Astrocyte (in vitro differentiated cells and primary cell): ENCODE measurements around the gene SCN1B. TPM values are rescaled to one million over a fixed set of nuclear protein-coding genes. Genes with fewer than 3 reads are reported as not detected.

Experiments used
- DNase-seq: peaks from one replicate; pipeline ENCODE4 v3.0.0-alpha.2; 2010; ENCODE audit warnings: low read depth
- FAIRE-seq: peaks from 2 replicates; lab custom pipeline; 2011; peaks lifted over from hg19 to GRCh38; lab: Jason Lieb, UNC
- H2AFZ ChIP-seq: 2 replicates; pipeline ENCODE4 v1.6.0; 2012; ENCODE audit warnings: low read depth, low read length, inconsistent platforms
- H3K27ac ChIP-seq: 2 replicates; pipeline ENCODE4 v1.5.1; 2011; ENCODE audit warnings: low read depth, low read length, inconsistent platforms
- H3K27me3 ChIP-seq: 2 replicates; pipeline ENCODE4 v1.6.0; 2011; ENCODE audit warnings: low read length, inconsistent platforms; ENCODE audit not compliant: insufficient read depth
- H3K36me3 ChIP-seq: 2 replicates; pipeline ENCODE4 v1.5.1; 2011; ENCODE audit warnings: low read length, inconsistent platforms; ENCODE audit not compliant: insufficient read depth
- H3K4me1 ChIP-seq: 2 replicates; pipeline ENCODE4 v1.5.1; 2011; ENCODE audit warnings: low read length, inconsistent platforms; ENCODE audit not compliant: insufficient read depth
- H3K4me2 ChIP-seq: 2 replicates; pipeline ENCODE4 v1.6.0; 2012; ENCODE audit warnings: low read length, inconsistent platforms
- H3K4me3 ChIP-seq: 2 replicates; pipeline ENCODE4 v1.5.1; 2011; ENCODE audit warnings: low read depth, mild to moderate bottlenecking, low read length, inconsistent platforms; ENCODE audit not compliant: insufficient read depth
- H3K79me2 ChIP-seq: 2 replicates; pipeline ENCODE4 v1.6.0; 2012; ENCODE audit warnings: mild to moderate bottlenecking, low read length, inconsistent platforms; ENCODE audit not compliant: insufficient read depth
- H3K9ac ChIP-seq: 2 replicates; pipeline ENCODE4 v1.6.0; 2012; ENCODE audit warnings: mild to moderate bottlenecking, low read length, inconsistent platforms
- H3K9me3 ChIP-seq: 2 replicates; pipeline ENCODE4 v1.5.1; 2012; ENCODE audit warnings: low read depth, mild to moderate bottlenecking, low read length, inconsistent platforms; ENCODE audit not compliant: insufficient read depth
- H4K20me1 ChIP-seq: 2 replicates; pipeline ENCODE4 v1.6.0; 2012; ENCODE audit warnings: low read length, inconsistent platforms; ENCODE audit not compliant: insufficient read depth
- H3K27ac Mint-ChIP-seq: one replicate; pipeline ENCODE4 v1.8.0; 2021; ENCODE audit warnings: mild to moderate bottlenecking, mixed read lengths; ENCODE audit not compliant: unreplicated experiment
- H3K27me3 Mint-ChIP-seq: one replicate; pipeline ENCODE4 v1.8.0; 2021; ENCODE audit warnings: low read depth, mixed read lengths; ENCODE audit not compliant: unreplicated experiment
- H3K36me3 Mint-ChIP-seq: one replicate; pipeline ENCODE4 v1.8.0; 2021; ENCODE audit warnings: low read depth, mixed read lengths; ENCODE audit not compliant: unreplicated experiment
- H3K4me1 Mint-ChIP-seq: one replicate; pipeline ENCODE4 v1.8.0; 2021; ENCODE audit warnings: low read depth, mixed read lengths; ENCODE audit not compliant: unreplicated experiment
- H3K4me3 Mint-ChIP-seq: one replicate; pipeline ENCODE4 v1.8.0; 2021; ENCODE audit warnings: mild to moderate bottlenecking, moderate library complexity, mixed read lengths; ENCODE audit not compliant: unreplicated experiment
- H3K9me3 Mint-ChIP-seq: one replicate; pipeline ENCODE4 v1.8.0; 2021; ENCODE audit warnings: mild to moderate bottlenecking, mixed read lengths; ENCODE audit not compliant: unreplicated experiment
- EZH2 ChIP-seq: IDR thresholded peaks from 2 replicates; pipeline ENCODE4 v1.6.1; 2012; ENCODE audit warnings: mild to moderate bottlenecking, low read length, inconsistent platforms; ENCODE audit not compliant: insufficient read depth
- total RNA-seq: library from RNA; stranded (reverse); gene quantifications from 2 replicates; pipeline ENCODE4 v1.2.1, GENCODE V29; 2021
- TF ChIP-seq, protein P1 (sequence below): IDR thresholded peaks from 2 replicates; pipeline ENCODE4 v1.5.1; 2011; ENCODE audit warnings: low read depth, mild to moderate bottlenecking, inconsistent platforms, low read length, moderate library complexity; ENCODE audit not compliant: insufficient read depth

Gene SCN1B
- total RNA-seq, 1 donor from 2014 or later: 3.0 TPM

DNA sequence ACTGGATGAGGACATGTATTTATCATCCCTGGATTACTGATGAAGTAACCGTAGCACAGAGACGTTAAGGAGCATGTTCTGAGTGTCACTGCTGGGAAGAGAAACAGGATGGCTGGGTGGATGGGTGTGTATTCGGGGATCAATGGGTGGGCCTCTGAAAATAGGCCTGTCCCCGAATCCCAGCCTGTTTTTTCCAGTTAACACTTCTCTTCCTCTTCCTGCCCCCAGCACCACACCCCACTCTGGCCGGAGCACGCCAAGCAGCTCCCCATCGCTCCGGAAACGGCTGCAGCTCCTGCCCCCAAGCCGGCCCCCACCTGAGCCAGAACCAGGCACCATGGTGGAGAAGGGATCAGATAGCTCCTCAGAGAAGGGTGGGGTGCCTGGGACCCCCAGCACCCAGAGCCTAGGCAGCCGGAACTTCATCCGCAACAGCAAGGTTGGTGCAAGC lies 21.4 kb upstream of the SCN1B start:
- H2AFZ ChIP-seq: no peak overlapping the region
- H3K4me1 ChIP-seq: peaks cover 15% of the 10 kb centered on the region
- peaks cover 8% of the 10 kb centered on the region for H3K36me3 ChIP-seq
- no peak for FAIRE-seq
- peaks cover 26% of the 10 kb centered on the region for H3K36me3 Mint-ChIP-seq
- no peak overlapping the region for H3K9ac ChIP-seq
- no peaks in the 10 kb centered on the region for H3K27me3 Mint-ChIP-seq
- DNase-seq: no peak
- peaks cover 65% of the 10 kb centered on the region for H4K20me1 ChIP-seq
- no peak overlapping the region for H3K27ac Mint-ChIP-seq
- peaks cover 39% of the 10 kb centered on the region for H3K79me2 ChIP-seq
- TF ChIP-seq EZH2: no peak
- TF ChIP-seq, protein P1, sequence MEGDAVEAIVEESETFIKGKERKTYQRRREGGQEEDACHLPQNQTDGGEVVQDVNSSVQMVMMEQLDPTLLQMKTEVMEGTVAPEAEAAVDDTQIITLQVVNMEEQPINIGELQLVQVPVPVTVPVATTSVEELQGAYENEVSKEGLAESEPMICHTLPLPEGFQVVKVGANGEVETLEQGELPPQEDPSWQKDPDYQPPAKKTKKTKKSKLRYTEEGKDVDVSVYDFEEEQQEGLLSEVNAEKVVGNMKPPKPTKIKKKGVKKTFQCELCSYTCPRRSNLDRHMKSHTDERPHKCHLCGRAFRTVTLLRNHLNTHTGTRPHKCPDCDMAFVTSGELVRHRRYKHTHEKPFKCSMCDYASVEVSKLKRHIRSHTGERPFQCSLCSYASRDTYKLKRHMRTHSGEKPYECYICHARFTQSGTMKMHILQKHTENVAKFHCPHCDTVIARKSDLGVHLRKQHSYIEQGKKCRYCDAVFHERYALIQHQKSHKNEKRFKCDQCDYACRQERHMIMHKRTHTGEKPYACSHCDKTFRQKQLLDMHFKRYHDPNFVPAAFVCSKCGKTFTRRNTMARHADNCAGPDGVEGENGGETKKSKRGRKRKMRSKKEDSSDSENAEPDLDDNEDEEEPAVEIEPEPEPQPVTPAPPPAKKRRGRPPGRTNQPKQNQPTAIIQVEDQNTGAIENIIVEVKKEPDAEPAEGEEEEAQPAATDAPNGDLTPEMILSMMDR: no peak
- H3K4me3 Mint-ChIP-seq: no peak overlapping the region
- peaks cover 5% of the 10 kb centered on the region for H3K4me1 Mint-ChIP-seq
- peaks cover 2% of the 10 kb centered on the region for H3K9me3 ChIP-seq
- H3K4me2 ChIP-seq: no peak overlapping the region
- no peak overlapping the region for H3K4me3 ChIP-seq
- peaks cover 3% of the 10 kb centered on the region for H3K9me3 Mint-ChIP-seq
- H3K27ac ChIP-seq: no peak overlapping the region
- H3K27me3 ChIP-seq: no peaks in the 10 kb centered on the region

DNA sequence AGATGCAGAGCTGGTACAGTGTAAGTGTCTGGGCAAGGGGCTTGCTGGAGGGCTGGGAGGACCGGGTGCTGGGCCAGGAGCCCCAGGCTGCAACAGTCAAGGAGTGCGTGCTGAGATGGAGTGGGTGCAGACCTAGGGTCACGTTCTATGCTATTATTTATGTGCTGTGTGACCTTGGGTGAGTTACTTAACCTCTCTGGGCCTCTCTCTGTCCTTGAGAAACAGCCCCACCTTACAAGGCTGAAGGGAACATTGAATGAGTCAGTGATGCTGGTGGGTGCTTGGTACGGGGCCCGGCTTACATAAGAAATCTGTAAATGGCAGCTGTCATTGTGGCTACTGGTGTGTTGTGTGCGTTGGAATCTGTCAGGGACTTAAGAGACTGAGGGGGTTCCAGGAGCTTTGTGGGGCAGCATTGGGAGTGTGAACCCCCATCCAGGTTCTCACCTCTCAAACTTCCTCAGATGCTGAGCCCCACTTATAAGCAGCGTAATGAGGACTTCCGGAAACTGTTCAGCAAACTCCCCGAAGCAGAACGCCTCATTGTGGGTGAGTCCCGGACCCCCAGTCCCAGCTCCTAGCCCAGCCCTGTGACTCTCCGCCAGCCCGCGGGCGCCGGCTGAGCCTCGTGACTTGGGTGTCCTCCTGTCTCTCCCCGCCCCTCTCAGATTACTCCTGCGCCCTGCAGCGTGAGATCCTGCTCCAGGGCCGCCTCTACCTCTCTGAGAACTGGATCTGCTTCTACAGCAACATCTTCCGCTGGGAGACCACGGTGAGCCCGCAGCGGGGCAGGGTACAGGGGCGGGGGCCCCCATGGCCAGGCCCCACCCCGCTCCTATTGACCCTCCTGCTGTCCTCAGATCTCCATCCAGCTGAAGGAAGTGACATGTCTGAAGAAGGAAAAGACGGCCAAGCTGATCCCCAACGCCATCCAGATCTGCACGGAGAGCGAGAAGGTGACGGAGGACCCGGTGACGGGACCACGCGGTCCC lies 20.6 kb upstream of the SCN1B start:
- no peak for DNase-seq
- FAIRE-seq: no peak
- Mint-ChIP-seq H3K27me3 (no peaks in the 10 kb centered on the region), H3K9me3 (peaks cover 3% of the 10 kb centered on the region), H3K4me1 (no peaks in the 10 kb centered on the region), H3K4me3 (no peak overlapping the region), H3K27ac (no peak overlapping the region), H3K36me3 (peaks cover 32% of the 10 kb centered on the region)
- Histone ChIP-seq H3K4me2 (no peak overlapping the region), H3K4me1 (peaks cover 15% of the 10 kb centered on the region), H3K9ac (no peak overlapping the region), H3K79me2 (peaks cover 31% of the 10 kb centered on the region), H3K4me3 (no peak overlapping the region), H3K36me3 (peaks cover 12% of the 10 kb centered on the region), H3K27ac (no peak overlapping the region), H4K20me1 (peaks cover 58% of the 10 kb centered on the region), H3K27me3 (no peaks in the 10 kb centered on the region), H3K9me3 (peaks cover 2% of the 10 kb centered on the region), H2AFZ (no peak overlapping the region)
- TF ChIP-seq, protein P1: no peak
- TF ChIP-seq EZH2: no peak
